ENCODE measurements around the gene CNPY2. TPM values are rescaled to one million over a fixed set of nuclear protein-coding genes. Genes with fewer than 3 reads are reported as not detected.

Gene CNPY2
- total and polyA plus RNA-seq, 2 donors (not counting 3 experiments of a cell fraction or from before 2014, with no cell fraction given): 183 to 256 TPM

- ChIA-PET POLR2A (no interaction called here), CTCF (interaction anchor here (0.9 kb wide), 1 partner anchor 14 kb away, joined by 4 read pairs; no protein-coding TSS in a partner anchor)
- Histone ChIP-seq H3K9me1 (replicated peaks; ENCODE audit: control insufficient read depth, extremely low read depth, insufficient read depth, low read length) (no peaks in the 10 kb centered on the region), H3K9ac (replicated peaks; ENCODE audit: extremely low read depth, insufficient read depth, low read length) (no peak overlapping the region), H3K27me3 (ENCODE audit: control insufficient read depth in 2 of 2, insufficient read depth in 2 of 2, low read length in 2 of 2) (no peaks in the 10 kb centered on the region), H3K4me3 (replicated peaks in 1 of 3; ENCODE audit: insufficient read depth in 1 of 3, low read depth in 1 of 3, low read length in 3 of 3) (no peak overlapping the region), H3K4me1 (ENCODE audit: control insufficient read depth, extremely low read depth, insufficient read depth, low read length) (no peaks in the 10 kb centered on the region), H2AFZ (ENCODE audit: low read depth, low read length) (no peak overlapping the region), H4K20me1 (replicated peaks; ENCODE audit: control insufficient read depth, extremely low read depth, insufficient read depth, low read length) (no peaks in the 10 kb centered on the region), H3K36me3 (ENCODE audit: control insufficient read depth in 2 of 2, extremely low read depth in 1 of 2, insufficient read depth in 2 of 2, low read length in 2 of 2) (peaks cover 8 to 10% of the 10 kb centered on the region in 2 experiments), H3K79me2 (ENCODE audit: control insufficient read depth, insufficient read depth, low read length) (no peaks in the 10 kb centered on the region), H3K27ac (ENCODE audit: insufficient read depth, low read depth, low read length) (no peak overlapping the region), H3K9me3 (replicated peaks; ENCODE audit: control insufficient read depth, insufficient read depth, low read length) (no peaks in the 10 kb centered on the region), H3K4me2 (ENCODE audit: insufficient read depth, low read length) (no peak overlapping the region)
- dilution Hi-C loops (cut with MboI; ENCODE audit: extremely low pct_ligation_motif_present, low sequenced_read_pairs) (no loop called here), intact Hi-C loops (cut with micrococcal nuclease) (no loop called here)
- FAIRE-seq (no peak), DNase-seq (ENCODE audit: low read depth, low spot score) (no peak)
- TF ChIP-seq MYC (IDR thresholded peaks at IDR 0.05; ENCODE audit: low read depth, low read length) (no peak), EZH2 (IDR thresholded peaks at IDR 0.05; ENCODE audit: borderline replicate concordance, low read depth, low read length, severe bottlenecking) (no peak), MAX (IDR thresholded peaks at IDR 0.05; ENCODE audit: insufficient read depth, insufficient read length) (no peak), POLR2AphosphoS5 (IDR thresholded peaks at IDR 0.05; ENCODE audit: insufficient read depth, low read depth, low read length) (no peak), JUN (IDR thresholded peaks at IDR 0.05; ENCODE audit: borderline replicate concordance, insufficient read depth, insufficient read length, low read depth) (no peak), FOS (IDR thresholded peaks at IDR 0.05; ENCODE audit: borderline replicate concordance, insufficient read depth, low read length) (no peak), POLR2A (IDR thresholded peaks at IDR 0.05; ENCODE audit: low read depth, low read length) (no peak), CTCF (IDR thresholded peaks at IDR 0.05; ENCODE audit: extremely low read depth in 1 of 2, insufficient read depth in 1 of 2, low read depth in 1 of 2, low read length in 2 of 2) (no peak), GATA2 (IDR thresholded peaks at IDR 0.05; ENCODE audit: insufficient read depth, insufficient read length, low read depth, low read length) (no peak)
- no TSS peak for BruUV-seq (replicated peaks)
Observed at GRCh38 chr12:56308714-56309113, 7.1 kb downstream of the CNPY2 start.
